ENCODE results near the gene ST3GAL4. TPM values are rescaled to one million over a fixed set of nuclear protein-coding genes. Genes with fewer than 3 reads are reported as not detected.

ST3GAL4 gene
- polyA plus RNA-seq, 10 donors: 22.7 to 35.4 (median 26.7) TPM

Other genes with a start within 250 kb of the ST3GAL4 start
- 10 to 100 TPM; 33.2 to 52.5 (median 42.6) TPM for gene RPUSD4, start 144.0 kb upstream of the ST3GAL4 start, polyA plus RNA-seq (ENCODE audit: insufficient read length in 10 of 10)
- gene FAM118B, start 143.9 kb upstream of the ST3GAL4 start, polyA plus RNA-seq (ENCODE audit: insufficient read length in 10 of 10): 10 to 100 TPM; 20.8 to 25.3 (median 22.6) TPM
- gene SRPRA, start 86.8 kb upstream of the ST3GAL4 start, polyA plus RNA-seq (ENCODE audit: insufficient read length in 10 of 10): 10 to 100 TPM; 56.9 to 68.9 (median 62.9) TPM
- gene FOXRED1, start 86.5 kb upstream of the ST3GAL4 start, polyA plus RNA-seq (ENCODE audit: insufficient read length in 10 of 10): 10 to 100 TPM; 14.4 to 38.2 (median 24.8) TPM
- 10 to 100 TPM in 2 of 10 donors, 1 to 10 TPM in 8; 6.4 to 10.6 (median 8.9) TPM for gene TIRAP, start 72.6 kb upstream of the ST3GAL4 start, polyA plus RNA-seq (ENCODE audit: insufficient read length in 10 of 10)
- gene DCPS, start 51.6 kb upstream of the ST3GAL4 start, polyA plus RNA-seq (ENCODE audit: insufficient read length in 10 of 10): 10 to 100 TPM; 14.6 to 21.0 (median 19.9) TPM

Data from muscle of back (tissue), 10 donors.